ENCODE results near the gene PCNT.

Gene PCNT, protein sequence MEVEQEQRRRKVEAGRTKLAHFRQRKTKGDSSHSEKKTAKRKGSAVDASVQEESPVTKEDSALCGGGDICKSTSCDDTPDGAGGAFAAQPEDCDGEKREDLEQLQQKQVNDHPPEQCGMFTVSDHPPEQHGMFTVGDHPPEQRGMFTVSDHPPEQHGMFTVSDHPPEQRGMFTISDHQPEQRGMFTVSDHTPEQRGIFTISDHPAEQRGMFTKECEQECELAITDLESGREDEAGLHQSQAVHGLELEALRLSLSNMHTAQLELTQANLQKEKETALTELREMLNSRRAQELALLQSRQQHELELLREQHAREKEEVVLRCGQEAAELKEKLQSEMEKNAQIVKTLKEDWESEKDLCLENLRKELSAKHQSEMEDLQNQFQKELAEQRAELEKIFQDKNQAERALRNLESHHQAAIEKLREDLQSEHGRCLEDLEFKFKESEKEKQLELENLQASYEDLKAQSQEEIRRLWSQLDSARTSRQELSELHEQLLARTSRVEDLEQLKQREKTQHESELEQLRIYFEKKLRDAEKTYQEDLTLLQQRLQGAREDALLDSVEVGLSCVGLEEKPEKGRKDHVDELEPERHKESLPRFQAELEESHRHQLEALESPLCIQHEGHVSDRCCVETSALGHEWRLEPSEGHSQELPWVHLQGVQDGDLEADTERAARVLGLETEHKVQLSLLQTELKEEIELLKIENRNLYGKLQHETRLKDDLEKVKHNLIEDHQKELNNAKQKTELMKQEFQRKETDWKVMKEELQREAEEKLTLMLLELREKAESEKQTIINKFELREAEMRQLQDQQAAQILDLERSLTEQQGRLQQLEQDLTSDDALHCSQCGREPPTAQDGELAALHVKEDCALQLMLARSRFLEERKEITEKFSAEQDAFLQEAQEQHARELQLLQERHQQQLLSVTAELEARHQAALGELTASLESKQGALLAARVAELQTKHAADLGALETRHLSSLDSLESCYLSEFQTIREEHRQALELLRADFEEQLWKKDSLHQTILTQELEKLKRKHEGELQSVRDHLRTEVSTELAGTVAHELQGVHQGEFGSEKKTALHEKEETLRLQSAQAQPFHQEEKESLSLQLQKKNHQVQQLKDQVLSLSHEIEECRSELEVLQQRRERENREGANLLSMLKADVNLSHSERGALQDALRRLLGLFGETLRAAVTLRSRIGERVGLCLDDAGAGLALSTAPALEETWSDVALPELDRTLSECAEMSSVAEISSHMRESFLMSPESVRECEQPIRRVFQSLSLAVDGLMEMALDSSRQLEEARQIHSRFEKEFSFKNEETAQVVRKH (N-terminal part only)

DNA sequence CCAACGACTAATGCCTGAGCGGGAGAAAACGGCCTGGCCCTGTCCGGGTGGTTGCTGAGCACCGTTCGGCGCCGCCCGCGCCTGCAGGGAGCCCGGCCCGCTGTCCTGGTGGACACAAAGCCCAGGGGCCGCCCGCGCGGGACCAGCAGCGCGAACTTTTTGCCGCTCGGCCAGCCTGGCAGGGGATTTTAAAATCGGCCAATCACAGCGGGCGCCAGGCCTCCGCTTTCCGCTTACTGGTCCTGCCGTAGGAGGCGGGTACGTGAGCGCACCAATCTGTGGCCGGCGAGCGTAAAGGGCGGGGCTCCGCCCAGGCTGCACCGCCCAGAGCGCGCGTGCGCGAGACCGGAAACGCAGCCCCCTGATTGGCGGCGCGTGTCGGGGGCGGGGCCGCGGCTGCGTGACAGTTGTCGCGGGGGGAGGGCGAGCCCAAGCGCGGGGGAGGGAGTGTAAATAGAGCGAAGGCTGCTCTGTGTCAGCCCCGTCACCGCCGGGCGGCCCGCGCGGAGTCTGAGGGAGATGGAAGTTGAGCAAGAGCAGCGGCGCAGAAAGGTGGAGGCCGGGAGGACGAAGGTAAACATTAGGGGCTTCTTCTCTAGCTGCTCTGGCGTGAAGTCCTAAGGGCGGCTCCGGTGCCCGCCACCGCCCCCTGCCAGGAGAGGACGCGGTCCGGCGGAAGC, at the start of gene PCNT, which contains the start of gene C21orf58:
Gene PCNT (plus strand): TSS at position 447 of the 680 bp plus-strand sequence. CDS start 73 bp downstream, at position 520.
Gene C21orf58 (minus strand): TSS at position 161 of the 680 bp plus-strand sequence. CDS start 1,132 bp downstream, outside the sequence.
- DNase-seq, result peak; percentile 96 to 99 (median 98)
- intact Hi-C loops (cut with DNase I), result loop anchor here (5.0 kb wide), 1 partner anchor 37 kb away; the partner anchor contains the start of genes MCM3AP and YBEY

DNA sequence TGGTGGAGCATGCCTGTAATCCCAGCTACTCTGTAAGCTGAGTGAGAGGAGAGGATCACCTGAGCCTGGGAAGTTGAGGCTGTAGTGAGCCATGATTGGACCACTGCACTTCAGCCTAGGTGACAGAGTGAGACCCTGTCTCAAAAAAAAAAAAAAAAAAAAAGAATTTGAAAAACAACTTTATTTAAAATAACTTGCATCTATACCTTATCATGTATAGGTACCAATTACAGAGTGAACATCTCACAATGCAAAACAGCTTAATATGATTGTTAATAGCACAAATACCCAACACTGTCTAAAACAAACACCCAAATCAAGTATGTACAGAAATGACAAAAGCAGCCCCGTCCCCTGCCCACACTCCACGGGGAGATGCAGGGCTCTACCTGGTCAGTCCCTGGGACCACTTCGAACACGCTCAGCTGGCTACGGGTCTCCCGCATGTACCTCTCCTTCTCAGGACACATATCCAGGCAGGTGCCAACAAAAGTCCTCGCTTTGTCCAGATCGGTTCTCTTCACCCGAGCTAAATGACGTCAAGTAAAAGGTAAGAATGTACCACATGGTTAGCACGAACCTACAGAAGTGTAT, 49.1 kb upstream of the PCNT start:
- intact Hi-C loops (cut with DNase I), result no loop called here
- DNase-seq, result no peak

DNA sequence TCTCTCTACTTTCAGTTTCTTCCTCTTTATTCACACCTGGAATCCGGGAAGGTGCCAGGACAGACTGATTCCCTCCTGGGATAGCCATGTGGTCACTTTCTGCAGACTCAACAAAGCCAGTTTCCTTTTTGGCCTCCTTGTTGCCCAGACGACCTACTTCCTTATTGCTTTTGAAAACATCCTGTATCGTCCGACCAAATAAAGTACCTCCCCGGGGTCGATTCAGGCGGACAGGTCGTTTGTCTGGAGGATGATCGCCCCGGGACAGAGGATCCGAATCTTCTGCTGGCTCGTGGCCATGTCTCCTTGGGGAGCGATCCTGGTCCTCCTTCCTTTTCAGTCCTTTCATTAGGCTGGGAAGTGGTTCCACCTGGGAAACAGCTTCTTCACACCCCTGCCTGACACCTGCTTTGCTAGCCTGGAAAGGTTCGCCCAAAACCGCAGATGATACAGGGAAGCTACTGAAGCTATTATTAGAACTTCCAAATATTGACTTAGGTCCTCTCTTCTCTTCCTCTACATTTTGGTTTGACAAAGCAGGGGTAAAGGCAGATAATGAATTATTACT, 39.8 kb upstream of the PCNT start:
- intact Hi-C loops (cut with DNase I), result no loop called here
- DNase-seq, result peak in 1 of 42 donors; percentile 44

DNA sequence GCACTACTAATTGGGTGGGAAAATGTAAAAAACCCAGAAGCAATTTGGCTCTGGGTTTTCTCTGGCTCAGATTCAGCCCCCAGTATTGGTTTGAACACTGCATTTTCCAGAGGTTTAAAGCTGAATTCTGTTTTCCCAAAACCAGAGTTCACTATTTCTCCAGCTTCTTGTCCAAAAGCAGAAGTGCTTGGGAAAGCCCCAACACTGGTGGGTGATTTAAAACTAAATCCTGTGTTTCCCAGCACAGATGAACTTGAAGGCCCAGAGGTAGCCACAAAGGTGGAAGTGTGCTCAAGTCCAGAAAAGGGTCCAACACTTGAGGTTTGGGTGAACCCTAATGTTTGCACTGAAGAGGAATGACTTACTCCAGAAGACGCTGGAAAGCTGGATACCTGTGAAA, 39.2 kb upstream of the PCNT start:
- intact Hi-C loops (cut with DNase I), result loop anchor here (5.0 kb wide), 2 partner anchors 38 to 57 kb away; partner anchors contain the start of genes C21orf58, LSS and PCNT
- no peak for DNase-seq

DNA sequence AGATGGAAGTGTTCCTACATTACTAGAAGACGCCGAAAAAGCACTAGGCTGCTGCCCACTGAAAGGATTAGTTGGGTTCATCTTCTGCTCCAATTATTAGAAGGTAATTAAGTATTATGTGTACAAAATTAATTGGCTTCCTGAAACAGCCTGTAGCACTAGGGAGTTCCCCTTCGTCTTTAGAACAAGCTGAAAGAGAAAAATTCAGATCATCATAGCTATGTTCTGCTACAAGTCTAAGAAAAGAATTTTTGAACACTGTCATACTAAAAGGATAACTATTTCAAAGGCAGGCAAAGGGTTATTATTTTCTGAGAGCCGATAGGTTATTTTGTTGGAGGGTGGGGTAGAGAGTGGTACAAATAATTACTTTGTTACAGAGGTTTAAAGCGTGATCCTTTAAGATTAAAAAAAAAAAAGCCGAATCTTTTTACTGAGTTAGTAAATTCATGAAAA, 38.7 kb upstream of the PCNT start, which contains the start of gene MCM3AP:
Gene MCM3AP (minus strand): TSS at position 406 of the 456 bp plus-strand sequence. CDS start 325 bp downstream, at position 81.
- intact Hi-C loops (cut with DNase I), result loop anchor here (5.0 kb wide), 2 partner anchors 37 to 58 kb away; partner anchors contain the start of genes C21orf58, LSS and PCNT

DNA sequence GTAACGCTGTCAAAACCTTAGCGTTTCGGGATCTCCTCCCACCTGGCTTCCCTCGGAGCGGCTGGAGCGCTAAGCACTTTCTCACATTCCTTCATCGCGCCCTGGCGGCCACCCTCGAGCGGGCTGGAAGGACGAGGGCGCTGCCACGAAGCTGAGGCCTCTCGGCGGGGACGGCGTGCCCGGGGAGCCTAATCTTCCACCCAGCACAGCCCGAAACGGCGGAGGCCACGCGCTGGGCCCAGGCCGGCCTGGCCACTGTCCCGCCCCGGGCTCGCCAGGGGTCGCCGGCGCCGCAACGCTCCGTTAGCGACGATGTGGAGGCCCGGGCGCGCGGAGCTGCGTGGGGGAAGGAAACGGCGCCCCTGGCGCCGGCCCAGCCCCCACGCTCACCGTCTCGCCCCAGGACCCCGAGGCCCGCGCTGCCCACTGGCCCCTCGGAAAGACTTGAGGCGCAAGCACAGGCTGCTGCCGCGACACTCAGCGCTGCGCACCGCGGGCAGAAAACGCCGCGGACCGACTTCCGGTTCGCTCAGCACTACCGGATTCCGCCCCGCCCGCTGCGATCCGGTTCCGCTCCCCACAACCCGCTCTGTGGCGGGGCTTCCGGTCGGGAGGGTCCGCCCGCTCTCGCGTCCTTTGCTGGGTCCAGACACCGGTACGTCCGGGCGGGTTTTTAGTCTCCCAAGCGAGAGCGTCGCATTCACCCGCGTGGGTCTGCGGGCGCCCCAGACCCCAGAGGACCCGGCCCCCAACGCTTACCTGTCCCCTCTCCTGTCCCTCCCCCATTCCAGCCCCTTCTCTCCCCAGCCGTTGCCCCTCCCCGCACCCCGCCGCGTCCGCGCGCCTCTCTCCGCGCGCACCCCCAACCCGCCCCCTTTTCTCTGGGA, 38.0 kb upstream of the PCNT start, which contains the start of gene YBEY:
Gene YBEY (plus strand): TSS at position 582 of the 887 bp plus-strand sequence. CDS start 572 bp downstream, outside the sequence.
- DNase-seq, result peak; percentile 69 to 95 (median 92)
- intact Hi-C loops (cut with DNase I), result loop anchor here (5.0 kb wide), 2 partner anchors 36 to 59 kb away; partner anchors contain the start of genes C21orf58, LSS and PCNT

More for the DNA sequence above, 38.7 kb upstream of the PCNT start, which contains the start of gene MCM3AP:
- DNase-seq, result no peak

DNA sequence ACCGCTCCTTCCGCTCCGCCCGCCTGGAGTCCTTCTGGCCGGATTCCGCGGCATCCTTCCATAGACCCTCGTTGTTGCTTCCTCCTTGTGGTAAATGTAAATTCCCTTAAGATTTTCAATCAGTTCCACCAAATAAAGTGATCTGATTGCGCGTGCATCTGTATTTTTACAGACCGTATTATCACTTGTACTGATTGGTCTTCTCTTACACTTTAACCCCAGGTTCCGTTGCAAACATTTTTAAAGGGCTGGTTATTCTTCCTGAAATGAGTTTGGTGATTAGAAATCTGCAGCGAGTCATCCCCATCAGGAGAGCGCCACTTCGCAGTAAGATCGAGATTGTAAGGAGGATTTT, 37.3 kb upstream of the PCNT start:
- intact Hi-C loops (cut with DNase I), result loop anchor here (5.0 kb wide), 2 partner anchors 36 to 59 kb away; partner anchors contain the start of genes C21orf58, LSS and PCNT
- peak in 3 of 42 donors; percentile 22 to 39 (median 28) for DNase-seq

DNA sequence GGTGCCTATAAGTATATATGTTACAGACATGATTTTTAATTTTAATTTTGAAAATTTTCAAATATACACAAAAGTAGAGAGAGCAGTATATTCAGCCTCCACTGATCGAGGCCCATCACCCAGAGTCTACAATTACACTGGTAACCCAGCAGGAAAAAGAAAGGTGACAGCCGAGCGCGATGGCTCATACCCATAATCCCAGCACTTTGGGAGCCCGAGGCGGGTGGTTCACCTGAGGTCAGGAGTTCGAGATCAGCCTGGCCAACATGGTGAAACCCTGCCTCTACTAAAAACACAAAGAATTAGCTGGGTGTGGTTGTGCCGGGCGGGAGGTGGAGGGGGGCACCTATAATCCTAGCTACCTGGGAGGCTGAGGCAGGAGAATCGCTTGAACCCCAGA, 36.4 kb upstream of the PCNT start:
- DNase-seq, result no peak
- intact Hi-C loops (cut with DNase I), result loop anchor here (5.0 kb wide), 2 partner anchors 35 to 60 kb away; partner anchors contain the start of genes C21orf58, LSS and PCNT

DNA sequence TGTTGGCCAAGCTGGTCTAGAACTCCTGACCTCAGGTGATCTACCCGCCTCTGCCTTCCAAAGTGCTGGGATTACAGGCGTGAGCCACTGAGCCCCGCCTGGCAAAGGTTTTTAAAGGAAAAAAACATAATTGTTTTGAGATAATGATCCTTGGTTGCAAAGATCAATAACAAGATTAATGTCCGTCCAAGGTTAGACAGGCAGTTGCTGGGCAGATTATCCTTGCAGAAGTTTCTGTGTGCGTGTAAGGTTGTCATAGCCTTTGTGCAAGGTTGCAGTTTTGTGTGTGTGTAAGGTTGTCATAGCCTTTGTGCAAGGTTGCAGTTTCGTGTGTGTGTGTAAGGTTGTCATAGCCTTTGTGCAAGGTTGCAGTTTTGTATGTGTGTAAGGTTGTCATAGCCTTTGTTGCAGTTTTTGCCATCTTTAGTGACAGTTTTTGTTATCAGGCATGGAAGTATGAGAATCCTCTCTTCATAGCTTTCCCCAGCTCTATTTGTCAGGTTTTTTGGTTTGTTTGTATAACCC, 34.2 kb upstream of the PCNT start:
- intact Hi-C loops (cut with DNase I), result loop anchor here (5.0 kb wide), 2 partner anchors 33 to 62 kb away; partner anchors contain the start of genes C21orf58, LSS and PCNT
- no peak for DNase-seq

DNA sequence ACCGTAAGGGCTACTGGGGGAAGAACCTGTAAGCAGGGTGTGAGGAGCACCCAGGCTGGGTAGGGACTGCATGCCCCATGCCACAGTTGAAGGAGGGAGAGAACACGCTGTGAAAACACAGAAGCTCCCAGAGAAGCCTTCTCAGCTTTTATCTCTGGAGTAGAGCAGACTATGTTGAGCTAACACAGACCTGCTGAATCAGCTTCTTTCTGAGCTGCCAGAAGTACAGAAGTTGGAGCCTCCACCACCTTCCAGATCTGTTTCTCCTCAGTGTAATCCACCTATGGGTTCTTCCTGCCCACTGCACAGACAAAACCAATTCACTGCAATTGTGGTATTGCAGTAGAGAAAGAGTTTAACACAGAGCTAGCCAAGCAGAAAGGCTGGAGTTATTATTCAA, 32.4 kb upstream of the PCNT start:
- DNase-seq, result no peak
- intact Hi-C loops (cut with DNase I), result no loop called here

DNA sequence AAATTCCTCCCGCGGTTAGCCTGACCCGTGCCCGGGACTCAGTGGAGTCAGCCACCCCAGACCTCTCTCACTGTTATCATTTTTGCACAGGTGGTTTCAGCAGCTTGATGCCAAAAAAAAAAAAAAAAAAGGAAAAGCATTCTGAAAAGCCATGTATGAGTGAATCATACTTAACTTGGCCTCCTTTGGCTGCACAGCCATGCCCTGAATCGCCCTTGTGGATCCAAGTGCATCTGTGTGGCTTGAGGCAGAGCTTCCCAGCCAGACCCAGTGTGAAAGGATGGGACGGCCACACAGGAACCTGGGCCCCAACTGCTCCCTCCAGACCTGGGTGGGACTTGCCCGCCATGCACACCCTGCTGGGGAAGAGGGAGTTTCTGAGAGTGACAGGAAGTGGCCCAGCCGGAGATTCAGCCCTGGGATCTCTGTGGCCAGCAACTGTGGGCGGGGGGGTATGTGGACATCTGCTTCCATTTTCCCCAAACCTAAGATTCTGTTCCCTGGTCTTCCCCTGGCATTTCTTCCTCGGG, 29.2 kb upstream of the PCNT start:
- intact Hi-C loops (cut with DNase I), result no loop called here

DNA sequence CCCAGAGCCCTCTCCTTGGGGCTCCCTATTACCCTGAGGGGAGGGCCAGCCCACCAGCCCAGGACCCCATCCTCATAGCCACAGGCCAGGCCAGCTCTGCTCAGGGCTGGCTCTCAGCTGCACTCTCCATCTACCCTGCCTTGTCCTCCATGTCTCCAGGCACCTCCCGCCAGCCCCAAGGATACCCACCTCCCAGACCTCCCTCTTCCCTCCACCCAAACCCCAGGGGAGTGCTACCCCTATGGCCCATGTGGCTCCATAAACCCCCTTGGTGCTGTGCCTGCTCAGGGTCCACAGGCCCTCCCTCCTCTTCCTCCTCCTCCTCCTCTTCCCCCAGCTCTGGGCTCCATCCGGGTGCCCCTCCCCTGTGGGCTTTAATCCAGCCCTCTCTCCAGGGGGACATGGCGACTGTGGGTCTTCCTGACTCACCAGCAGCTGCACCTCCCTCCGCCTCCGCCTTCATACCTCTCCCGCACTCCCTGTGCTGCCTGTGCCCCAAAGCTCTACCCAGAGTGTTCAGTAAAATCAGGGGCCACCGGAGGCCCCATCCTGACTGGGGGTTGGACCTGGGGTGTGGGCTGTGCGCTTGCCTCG, 28.7 kb upstream of the PCNT start:
- DNase-seq, result peak in 8 of 42 donors; percentile 8 to 62 (median 18)

More for the DNA sequence above, 29.2 kb upstream of the PCNT start:
- peak in 3 of 42 donors; percentile 5 to 21 (median 12) for DNase-seq

DNA sequence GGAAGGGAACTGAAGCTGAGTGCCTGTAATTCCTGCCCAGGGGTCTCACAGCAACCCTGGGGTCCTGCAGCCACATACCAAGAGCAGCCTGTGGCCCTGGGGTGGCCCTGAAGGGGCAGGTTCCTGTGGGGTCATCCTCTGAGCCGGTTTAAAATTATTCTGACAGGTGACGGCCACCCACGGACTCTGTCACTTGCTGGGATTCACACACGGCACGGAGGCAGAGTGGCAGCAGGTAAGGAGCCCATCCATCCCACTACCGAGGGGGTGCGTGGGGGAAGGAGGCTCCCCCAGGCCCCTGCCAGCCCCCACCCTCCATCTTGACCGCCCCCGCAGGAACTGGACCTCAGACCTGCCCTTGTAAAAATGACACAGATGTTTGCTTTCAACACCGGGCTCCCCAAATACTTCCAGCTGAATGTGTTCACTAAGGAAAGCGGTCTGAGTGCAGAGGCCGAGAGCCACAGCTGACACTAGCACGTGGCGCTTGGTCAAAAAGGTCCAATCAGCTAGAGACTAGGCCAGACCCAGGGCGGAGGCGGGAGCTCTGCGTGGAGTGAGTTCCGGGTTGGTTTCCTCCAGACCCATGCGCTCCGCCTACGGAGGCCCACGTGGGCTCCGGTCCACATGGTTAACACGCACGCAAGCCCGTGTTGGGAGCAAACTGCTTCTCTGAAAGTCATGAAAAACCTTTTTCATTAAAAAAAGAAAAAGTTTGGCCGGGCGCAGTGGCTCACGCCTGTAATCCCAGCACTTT, 27.8 kb upstream of the PCNT start:
- DNase-seq, result peak in 31 of 42 donors; percentile 20 to 66 (median 42)
- intact Hi-C loops (cut with DNase I), result no loop called here

More for the DNA sequence above, 28.7 kb upstream of the PCNT start:
- intact Hi-C loops (cut with DNase I), result no loop called here
